A673 (cell line): ENCODE data around the gene MISP.

ENCODE experiments used
- CTCF ChIP-seq: fragments of 300-800, 200-600 bp; sonication (generic); conservative IDR thresholded peaks from 2 replicates; pipeline ENCODE4 v1.5.1; 2017; ENCODE audit warnings: low read depth, mild to moderate bottlenecking, antibody characterized with exemption, low read length, moderate library complexity, mixed read lengths
- EZH2 ChIP-seq: fragments of 200-600 bp; sonication (generic); IDR thresholded peaks from 2 replicates; pipeline ENCODE4 v1.6.1; 2017; ENCODE audit warnings: borderline replicate concordance, low read depth, mild to moderate bottlenecking, mixed read lengths, antibody characterized with exemption, low read length; ENCODE audit not compliant: poor library complexity, severe bottlenecking

GRCh38 chr19:718251-718951, 32.5 kb upstream of the MISP start:
- TF ChIP-seq CTCF: no peak
- no peak for TF ChIP-seq EZH2
